ENCODE results near the gene ME3. TPM values are rescaled to one million over a fixed set of nuclear protein-coding genes. Genes with fewer than 3 reads are reported as not detected.

Gene ME3
- total RNA-seq, 2 donors from 2014 or later, result 2.1 to 2.5 TPM

GRCh38 chr11:86513746-86514373 lies 158.6 kb downstream of the ME3 start:
- DNase-seq (no peak), ATAC-seq (replicated peaks in 1 of 2) (no peak)
- H3K27me3 Mint-ChIP-seq (ENCODE audit: low read depth), result no peaks in the 10 kb centered on the region
- no peaks in the 10 kb centered on the region for H3K36me3 Mint-ChIP-seq (ENCODE audit: insufficient read depth in 2 of 2)
- no peaks in the 10 kb centered on the region for H3K9me3 Mint-ChIP-seq
- no peak overlapping the region for H3K4me3 Mint-ChIP-seq
- H3K4me1 Mint-ChIP-seq (ENCODE audit: low read depth), result no peaks in the 10 kb centered on the region
- no peak overlapping the region for H3K27ac Mint-ChIP-seq

GRCh38 chr11:86513138-86513537 lies 159.3 kb downstream of the ME3 start:
- H3K9me3 Mint-ChIP-seq, result no peaks in the 10 kb centered on the region
- H3K4me1 Mint-ChIP-seq (ENCODE audit: low read depth), result no peaks in the 10 kb centered on the region
- no peaks in the 10 kb centered on the region for H3K27me3 Mint-ChIP-seq (ENCODE audit: low read depth)
- DNase-seq (no peak), ATAC-seq (replicated peaks in 1 of 2) (no peak)
- no peak overlapping the region for H3K27ac Mint-ChIP-seq
- no peak overlapping the region for H3K4me3 Mint-ChIP-seq
- no peaks in the 10 kb centered on the region for H3K36me3 Mint-ChIP-seq (ENCODE audit: insufficient read depth in 2 of 2)

- Mint-ChIP-seq H3K36me3 (ENCODE audit: insufficient read depth in 2 of 2) (no peaks in the 10 kb centered on the region), H3K27me3 (ENCODE audit: low read depth) (peaks cover 3% of the 10 kb centered on the region), H3K4me1 (ENCODE audit: low read depth) (no peaks in the 10 kb centered on the region), H3K4me3 (no peak overlapping the region), H3K9me3 (no peaks in the 10 kb centered on the region), H3K27ac (no peak overlapping the region)
- ATAC-seq (replicated peaks in 1 of 2) (peak; percentile 82 to 85), DNase-seq (peak in 1 of 2 donors; percentile 8)
Observed at GRCh38 chr11:86511086-86511551, 161.3 kb downstream of the ME3 start.

- Mint-ChIP-seq H3K4me1 (ENCODE audit: low read depth) (no peaks in the 10 kb centered on the region), H3K27me3 (ENCODE audit: low read depth) (peaks cover 7% of the 10 kb centered on the region), H3K9me3 (no peaks in the 10 kb centered on the region), H3K4me3 (no peak overlapping the region), H3K36me3 (ENCODE audit: insufficient read depth in 2 of 2) (no peaks in the 10 kb centered on the region), H3K27ac (no peak overlapping the region)
- ATAC-seq (replicated peaks in 1 of 2), result peak; percentile 36 to 48
- no peak for DNase-seq
Observed at GRCh38 chr11:86510674-86511073, 161.7 kb downstream of the ME3 start.

- no peak overlapping the region for H3K27ac Mint-ChIP-seq
- no peaks in the 10 kb centered on the region for H3K4me1 Mint-ChIP-seq (ENCODE audit: low read depth)
- no peak overlapping the region for H3K4me3 Mint-ChIP-seq
- H3K27me3 Mint-ChIP-seq (ENCODE audit: low read depth), result peaks cover 7% of the 10 kb centered on the region
- no peak for DNase-seq
- no peaks in the 10 kb centered on the region for H3K9me3 Mint-ChIP-seq
- ATAC-seq (replicated peaks in 1 of 2), result no peak
- no peaks in the 10 kb centered on the region for H3K36me3 Mint-ChIP-seq (ENCODE audit: insufficient read depth in 2 of 2)
Observed at GRCh38 chr11:86510097-86510496, 162.3 kb downstream of the ME3 start.

GRCh38 chr11:86509588-86509974 lies 162.8 kb downstream of the ME3 start:
- no peak for DNase-seq
- H3K4me3 Mint-ChIP-seq, result no peak overlapping the region
- H3K36me3 Mint-ChIP-seq (ENCODE audit: insufficient read depth in 2 of 2), result no peaks in the 10 kb centered on the region
- no peaks in the 10 kb centered on the region for H3K9me3 Mint-ChIP-seq
- no peaks in the 10 kb centered on the region for H3K4me1 Mint-ChIP-seq (ENCODE audit: low read depth)
- no peak for ATAC-seq (replicated peaks in 1 of 2)
- H3K27ac Mint-ChIP-seq, result no peak overlapping the region
- H3K27me3 Mint-ChIP-seq (ENCODE audit: low read depth), result peaks cover 7% of the 10 kb centered on the region

GRCh38 chr11:86508604-86509587 lies 163.5 kb downstream of the ME3 start:
- Mint-ChIP-seq H3K4me1 (ENCODE audit: low read depth) (no peaks in the 10 kb centered on the region), H3K4me3 (no peak overlapping the region), H3K9me3 (no peaks in the 10 kb centered on the region), H3K36me3 (ENCODE audit: insufficient read depth in 2 of 2) (no peaks in the 10 kb centered on the region), H3K27ac (no peak overlapping the region), H3K27me3 (ENCODE audit: low read depth) (peaks cover 7% of the 10 kb centered on the region)
- ATAC-seq (replicated peaks in 1 of 2) (no peak), DNase-seq (no peak)

GRCh38 chr11:86507249-86507845 lies 165.1 kb downstream of the ME3 start:
- Mint-ChIP-seq H3K27ac (no peak overlapping the region), H3K4me3 (no peak overlapping the region), H3K27me3 (ENCODE audit: low read depth) (peaks cover 7% of the 10 kb centered on the region), H3K36me3 (ENCODE audit: insufficient read depth in 2 of 2) (no peaks in the 10 kb centered on the region), H3K9me3 (no peaks in the 10 kb centered on the region), H3K4me1 (ENCODE audit: low read depth) (no peaks in the 10 kb centered on the region)
- DNase-seq (no peak), ATAC-seq (replicated peaks in 1 of 2) (no peak)

GRCh38 chr11:86506235-86506634 lies 166.2 kb downstream of the ME3 start:
- no peak for ATAC-seq (replicated peaks in 1 of 2)

GRCh38 chr11:86503131-86503530 lies 169.3 kb downstream of the ME3 start:
- H3K36me3 Mint-ChIP-seq (ENCODE audit: insufficient read depth in 2 of 2), result no peaks in the 10 kb centered on the region
- no peak overlapping the region for H3K27ac Mint-ChIP-seq
- H3K4me1 Mint-ChIP-seq (ENCODE audit: low read depth), result no peaks in the 10 kb centered on the region
- no peak for DNase-seq
- no peaks in the 10 kb centered on the region for H3K9me3 Mint-ChIP-seq
- H3K4me3 Mint-ChIP-seq, result no peak overlapping the region
- peaks cover 11% of the 10 kb centered on the region for H3K27me3 Mint-ChIP-seq (ENCODE audit: low read depth)
- ATAC-seq (replicated peaks in 1 of 2), result no peak

More at GRCh38 chr11:86506235-86506634, 166.2 kb downstream of the ME3 start:
- Mint-ChIP-seq H3K27ac (no peak overlapping the region), H3K4me3 (no peak overlapping the region), H3K4me1 (ENCODE audit: low read depth) (no peaks in the 10 kb centered on the region), H3K36me3 (ENCODE audit: insufficient read depth in 2 of 2) (no peaks in the 10 kb centered on the region), H3K27me3 (ENCODE audit: low read depth) (peaks cover 7% of the 10 kb centered on the region), H3K9me3 (no peaks in the 10 kb centered on the region)
- DNase-seq, result no peak

- Mint-ChIP-seq H3K36me3 (ENCODE audit: insufficient read depth in 2 of 2) (no peaks in the 10 kb centered on the region), H3K27me3 (ENCODE audit: low read depth) (peaks cover 11% of the 10 kb centered on the region), H3K4me1 (ENCODE audit: low read depth) (no peaks in the 10 kb centered on the region), H3K9me3 (no peaks in the 10 kb centered on the region), H3K4me3 (no peak overlapping the region), H3K27ac (no peak overlapping the region)
- DNase-seq, result no peak
- no peak for ATAC-seq (replicated peaks in 1 of 2)
Observed at GRCh38 chr11:86502137-86502642, 170.2 kb downstream of the ME3 start.

- H3K27ac Mint-ChIP-seq, result no peak overlapping the region
- no peaks in the 10 kb centered on the region for H3K4me1 Mint-ChIP-seq (ENCODE audit: low read depth)
- no peak overlapping the region for H3K4me3 Mint-ChIP-seq
- H3K36me3 Mint-ChIP-seq (ENCODE audit: insufficient read depth in 2 of 2), result no peaks in the 10 kb centered on the region
- ATAC-seq (replicated peaks in 1 of 2), result no peak
- H3K9me3 Mint-ChIP-seq, result no peaks in the 10 kb centered on the region
- DNase-seq, result no peak
- H3K27me3 Mint-ChIP-seq (ENCODE audit: low read depth), result peaks cover 4% of the 10 kb centered on the region
Observed at GRCh38 chr11:86500500-86501140, 171.8 kb downstream of the ME3 start.
